HG03378 (cell line): Measurements from ENCODE around the gene HMMR.
A peak's percentile ranks its signal among the peaks of the same experiment; 100 is the strongest.

Source experiments
- ATAC-seq: cut with Tn5 transposase; IDR thresholded peaks from one replicate; pipeline ENCODE4 v1.9.1; 2021; ENCODE audit warnings: mild to moderate bottlenecking, moderate library complexity; ENCODE audit not compliant: unreplicated experiment

Gene HMMR

GRCh38 chr5:163456840-163457239, 3.6 kb upstream of the HMMR start:
- no peak for ATAC-seq

GRCh38 chr5:163458778-163459385, 1.6 kb upstream of the HMMR start:
- no peak for ATAC-seq

GRCh38 chr5:163459462-163459818, 992 bp upstream of the HMMR start:
- peak; percentile 0 for ATAC-seq

- peak; percentile 80 for ATAC-seq
Observed at GRCh38 chr5:163459819-163460561, 442 bp upstream of the HMMR start, which contains the start of gene NUDCD2. TSS of gene NUDCD2 (minus strand) at chr5:163460102. CDS start at chr5:163460050, 52 bp downstream.

- ATAC-seq, result no peak
Observed at GRCh38 chr5:163463063-163463435, 2.6 kb downstream of the HMMR start.

- no peak for ATAC-seq
Observed at GRCh38 chr5:163467682-163468081, 7.2 kb downstream of the HMMR start.

GRCh38 chr5:163473635-163474243, 13.3 kb downstream of the HMMR start:
- peak; percentile 94 for ATAC-seq

GRCh38 chr5:163475411-163475810, 15.0 kb downstream of the HMMR start:
- ATAC-seq, result no peak

- ATAC-seq, result no peak
Observed at GRCh38 chr5:163478126-163478981, 17.9 kb downstream of the HMMR start.

GRCh38 chr5:163478982-163479271, 18.5 kb downstream of the HMMR start:
- no peak for ATAC-seq

GRCh38 chr5:163489055-163489744, 28.8 kb downstream of the HMMR start:
- no peak for ATAC-seq

GRCh38 chr5:163489745-163490075, 29.3 kb downstream of the HMMR start:
- no peak for ATAC-seq

GRCh38 chr5:163496286-163496685, 35.9 kb downstream of the HMMR start:
- ATAC-seq, result no peak

- ATAC-seq, result peak; percentile 50
Observed at GRCh38 chr5:163497315-163497714, 36.9 kb downstream of the HMMR start.

GRCh38 chr5:163498886-163499285, 38.5 kb downstream of the HMMR start:
- ATAC-seq, result no peak

- ATAC-seq, result no peak
Observed at GRCh38 chr5:163502521-163502920, 42.1 kb downstream of the HMMR start.

- peak; percentile 23 for ATAC-seq
Observed at GRCh38 chr5:163503106-163504078, 43.0 kb downstream of the HMMR start.

- ATAC-seq, result no peak
Observed at GRCh38 chr5:163504079-163504931, 43.9 kb downstream of the HMMR start.

GRCh38 chr5:163505049-163505367, 44.6 kb downstream of the HMMR start:
- ATAC-seq, result no peak
